GM12878 (cell line): ENCODE results near the gene CNTD1. TPM values are rescaled to one million over a fixed set of nuclear protein-coding genes. Genes with fewer than 3 reads are reported as not detected.

Experiments used
- ATAC-seq: fragments of 200-7000 bp; cut with Tn5 transposase; 3 replicates; pipeline ENCODE4 v1.9.1; 2020; ENCODE audit warnings: mild to moderate bottlenecking, moderate library complexity
- BruUV-seq: library from RNA; stranded (reverse); fragments of 400-500 nt; replicated peaks from 2 replicates; lab custom pipeline; 2021; lab: Mats Ljungman, UMichigan
- CTCF ChIA-PET: fragments of 300-600 bp; sonication (Branson Sonifier 250); formaldehyde crosslinking; extraction: SDS; loops from one replicate; lab custom pipeline; 2021; ENCODE audit warnings: inconsistent platforms; lab: Yijun Ruan, JAX
- POLR2A ChIA-PET: fragments of 350-600 bp; formaldehyde crosslinking; extraction: SDS; loops from one replicate; lab custom pipeline; 2021; ENCODE audit warnings: inconsistent platforms; lab: Charles Lee
- RAD21 ChIA-PET: fragments of 300-600 bp; sonication (Branson Sonifier 250); formaldehyde crosslinking; loops from one replicate; lab custom pipeline; 2023; ENCODE audit warnings: antibody characterized with exemption; ENCODE audit not compliant: unreplicated experiment; lab: Charles Lee
- SMC1A ChIA-PET: fragments of 300-600 bp; sonication (Branson Sonifier 250); formaldehyde crosslinking; loops from one replicate; lab custom pipeline; 2023; ENCODE audit not compliant: unreplicated experiment, uncharacterized antibody; lab: Charles Lee
- DNase-seq: peaks from one replicate; pipeline ENCODE4 v3.0.0-alpha.2; 2011; ENCODE audit warnings: low read depth, low spot score
- FAIRE-seq: peaks from 3 replicates; lab custom pipeline; 2011; peaks lifted over from hg19 to GRCh38; lab: Jason Lieb, UNC
- H2AFZ ChIP-seq: 2 replicates; pipeline ENCODE4 v1.6.0; 2011; ENCODE audit warnings: low read depth, low read length, control low read depth; ENCODE audit not compliant: control insufficient read depth
- H3K27ac ChIP-seq: 2 replicates; pipeline ENCODE4 v1.5.1; 2011; ENCODE audit warnings: control low read depth; ENCODE audit not compliant: control insufficient read depth, insufficient read depth
- H3K27me3 ChIP-seq, 2 experiments: replicated peaks in 1 of 2; 2 replicates each; pipeline versions ENCODE4 v1.6.0 to v1.6.1; 2011; ENCODE audit warnings: low read length in 1 of 2; ENCODE audit not compliant: control insufficient read depth in 2 of 2, insufficient read depth in 2 of 2
- H3K36me3 ChIP-seq, 2 experiments: 2 replicates each; pipeline ENCODE4 v1.5.1; 2011; ENCODE audit warnings: low read length in 1 of 2; ENCODE audit not compliant: control insufficient read depth in 2 of 2, insufficient read depth in 2 of 2
- H3K4me1 ChIP-seq: 2 replicates; pipeline ENCODE4 v1.6.1; 2011; ENCODE audit warnings: mild to moderate bottlenecking, low read length, moderate library complexity, mixed read lengths; ENCODE audit not compliant: control insufficient read depth, insufficient read depth
- H3K4me2 ChIP-seq: 2 replicates; pipeline ENCODE4 v1.6.0; 2011; ENCODE audit warnings: control low read depth; ENCODE audit not compliant: control insufficient read depth, insufficient read depth
- H3K4me3 ChIP-seq: fragments of 200-600 bp; sonication (generic); 2 replicates; pipeline ENCODE4 v1.5.1; 2016
- H3K79me2 ChIP-seq: 2 replicates; pipeline ENCODE4 v1.6.0; 2011; ENCODE audit warnings: low read length; ENCODE audit not compliant: control insufficient read depth, insufficient read depth
- H3K9ac ChIP-seq: 2 replicates; pipeline ENCODE4 v1.8.0; 2011; ENCODE audit warnings: low read length, control low read depth, mixed read lengths; ENCODE audit not compliant: control insufficient read depth, insufficient read depth
- H3K9me3 ChIP-seq: replicated peaks from 3 replicates; pipeline ENCODE4 v1.5.1; 2011; ENCODE audit warnings: mild to moderate bottlenecking, low read length; ENCODE audit not compliant: control insufficient read depth, insufficient read depth
- H4K20me1 ChIP-seq: 2 replicates; pipeline ENCODE4 v1.6.0; 2011; ENCODE audit not compliant: control insufficient read depth, insufficient read depth
- CREB1 ChIP-seq: IDR thresholded peaks from 2 replicates; pipeline ENCODE4 v1.6.1; 2012; ENCODE audit warnings: low read depth, mild to moderate bottlenecking, inconsistent platforms
- EZH2 ChIP-seq: IDR thresholded peaks from 2 replicates; pipeline ENCODE4 v1.6.1; 2012; ENCODE audit warnings: low read depth, mild to moderate bottlenecking, control low read depth, inconsistent platforms, low read length, borderline replicate concordance; ENCODE audit not compliant: control insufficient read depth
- IRF4 ChIP-seq: IDR thresholded peaks from 2 replicates; pipeline ENCODE4 v1.6.1; 2011; ENCODE audit warnings: low read depth, low read length
- NFYA ChIP-seq: IDR thresholded peaks from 2 replicates; pipeline ENCODE4 v1.6.1; 2011; ENCODE audit warnings: low read depth, mild to moderate bottlenecking, low read length, improper control_type of control experiment, borderline replicate concordance
- RELA ChIP-seq: fragments of 450-650 bp; IDR thresholded peaks from 2 replicates; pipeline ENCODE4 v1.8.0; 2014; ENCODE audit warnings: borderline replicate concordance; ENCODE audit not compliant: partially characterized antibody
- RFX5 ChIP-seq: IDR thresholded peaks from 2 replicates; pipeline ENCODE4 v1.6.1; 2011; ENCODE audit warnings: low read depth, low read length, improper control_type of control experiment
- RUNX3 ChIP-seq: IDR thresholded peaks from 2 replicates; pipeline ENCODE4 v1.6.1; 2012; ENCODE audit warnings: low read length, inconsistent platforms
- SMAD1 ChIP-seq: fragments of 450-650 bp; IDR thresholded peaks from 2 replicates; pipeline ENCODE4 v1.6.1; 2018; ENCODE audit warnings: mild to moderate bottlenecking, low read depth; ENCODE audit not compliant: partially characterized antibody
- TCF12 ChIP-seq: IDR thresholded peaks from 2 replicates; pipeline ENCODE4 v1.6.1; 2011; ENCODE audit warnings: low read depth, mild to moderate bottlenecking, low read length
- WRNIP1 ChIP-seq: IDR thresholded peaks from 2 replicates; pipeline ENCODE4 v1.6.1; 2011; ENCODE audit warnings: low read depth, low read length, improper control_type of control experiment, borderline replicate concordance
- ZBTB11 ChIP-seq: fragments of 450-650 bp; formaldehyde crosslinking; IDR thresholded peaks from 2 replicates; pipeline ENCODE4 v1.5.0; 2022; ENCODE audit warnings: mild to moderate bottlenecking, missing genetic modification characterization
- ZNF384 ChIP-seq: IDR thresholded peaks from 2 replicates; pipeline ENCODE4 v1.6.1; 2012; ENCODE audit warnings: low read depth, mild to moderate bottlenecking, low read length, improper control_type of control experiment, borderline replicate concordance
- WGBS: methylation state at CpG from one replicate; pipeline ENCODE4 v1.1.6; 2016; ENCODE audit warnings: low lambda C conversion rate; ENCODE audit not compliant: insufficient replicate concordance, insufficient coverage; ENCODE audit errors: missing lambda C conversion rate; 5-methylcytosine and 5-hydroxymethylcytosine counted together
- in situ Hi-C: fragments of 300-500 bp; cut with MboI; formaldehyde crosslinking; loops from 9 replicates; pipeline ENCODE4 v1.14.3; 2018; ENCODE audit warnings: mixed read lengths
- intact Hi-C: fragments of 100-400 bp; cut with micrococcal nuclease; formaldehyde crosslinking; loops from one replicate; pipeline ENCODE4 v1.14.2; 2022; ENCODE audit not compliant: unreplicated experiment
- polyA plus RNA-seq, 11 experiments: library from polyadenylated mRNA; depleted of rRNA in 4 of 11; unstranded in 6 of 11; stranded (reverse) in 5 of 11; fragments of >200 nt; fragmentation: Nextera tagmentation in 4 of 11; fragmentation: Illumina TruSeq in 1 of 11; extraction: Ambion mirVana in 4 of 11; extraction: Trizol in 1 of 11; gene quantifications; 1 replicate in 1 of 11; 2 replicates in 10 of 11; pipeline versions ENCODE4 v1.2.1 to v1.2.3, GENCODE V29; 2011 to 2016; ENCODE audit warnings: inconsistent platforms in 2 of 11, missing spikeins in 2 of 11, low read depth in 1 of 11
- total RNA-seq, 4 experiments: library from RNA; depleted of rRNA in 3 of 4; stranded (reverse); fragments of >200 nt in 3 of 4; fragmentation: Illumina TruSeq in 1 of 4; extraction: Trizol in 1 of 4; gene quantifications; 2 replicates each; pipeline versions ENCODE4 v1.2.1 to v1.2.3, GENCODE V29; 2013 to 2021
- TF ChIP-seq, protein P1 (sequence below): IDR thresholded peaks from 2 replicates; pipeline ENCODE4 v1.6.1; 2012; ENCODE audit warnings: low read length, inconsistent platforms

CNTD1 gene
- total and polyA plus RNA-seq, 10 of the 15 experiments (the other 5 are each of a cell fraction or from before 2014, with no cell fraction given) = 0.06 to 1.5 (median 1.1) TPM; not detected in 4

GRCh38 chr17:42783062-42783790 lies 15.4 kb upstream of the CNTD1 start:
- CTCF ChIA-PET = no interaction called here
- intact Hi-C loops = no loop called here

More at GRCh38 chr17:42783062-42783790, 15.4 kb upstream of the CNTD1 start:
- ChIA-PET SMC1A (no interaction called here), RAD21 (no interaction called here), POLR2A (interaction anchor here (0.5 kb wide), 1 partner anchor 350 kb away, joined by 3 read pairs; no protein-coding TSS in a partner anchor)
- Histone ChIP-seq H3K4me1 (no peaks in the 10 kb centered on the region), H4K20me1 (no peaks in the 10 kb centered on the region; the same call in 1 of the 2 replicates), H3K4me2 (no peak overlapping the region), H3K27ac (no peak overlapping the region), H3K27me3 (peaks cover 7 to 21% of the 10 kb centered on the region in 2 experiments), H3K9ac (no peak overlapping the region), H2AFZ (no peak overlapping the region), H3K9me3 (no peaks in the 10 kb centered on the region; the same call in 2 of the 3 replicates), H3K36me3 (peaks cover 3 to 7% of the 10 kb centered on the region in 2 experiments; a peak in 3 of 4 replicates), H3K79me2 (no peaks in the 10 kb centered on the region), H3K4me3 (no peak overlapping the region)
- DNase-seq (no peak), ATAC-seq (no peak), FAIRE-seq (no peak)
- no TSS peak for BruUV-seq
- in situ Hi-C loops = no loop called here
- WGBS = 25% methylated on average over 9 of the region's 9 CpGs
- TF ChIP-seq RFX5 = no peak
- TF ChIP-seq ZNF384 = no peak
- no peak for TF ChIP-seq ZBTB11 (CRISPR knock-in tag)
- no peak for TF ChIP-seq WRNIP1
- no peak for TF ChIP-seq IRF4
- TF ChIP-seq, protein P1, sequence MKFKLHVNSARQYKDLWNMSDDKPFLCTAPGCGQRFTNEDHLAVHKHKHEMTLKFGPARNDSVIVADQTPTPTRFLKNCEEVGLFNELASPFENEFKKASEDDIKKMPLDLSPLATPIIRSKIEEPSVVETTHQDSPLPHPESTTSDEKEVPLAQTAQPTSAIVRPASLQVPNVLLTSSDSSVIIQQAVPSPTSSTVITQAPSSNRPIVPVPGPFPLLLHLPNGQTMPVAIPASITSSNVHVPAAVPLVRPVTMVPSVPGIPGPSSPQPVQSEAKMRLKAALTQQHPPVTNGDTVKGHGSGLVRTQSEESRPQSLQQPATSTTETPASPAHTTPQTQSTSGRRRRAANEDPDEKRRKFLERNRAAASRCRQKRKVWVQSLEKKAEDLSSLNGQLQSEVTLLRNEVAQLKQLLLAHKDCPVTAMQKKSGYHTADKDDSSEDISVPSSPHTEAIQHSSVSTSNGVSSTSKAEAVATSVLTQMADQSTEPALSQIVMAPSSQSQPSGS = no peak
- no peak for TF ChIP-seq SMAD1
- TF ChIP-seq RELA = no peak
- TF ChIP-seq CREB1 = no peak
- no peak for TF ChIP-seq EZH2
- no peak for TF ChIP-seq RUNX3
- TF ChIP-seq NFYA = no peak
- no peak for TF ChIP-seq TCF12
